ENCODE data around the gene CD300LG.

The CD300LG gene

GRCh38 chr17:43808076-43808475, 38.9 kb upstream of the CD300LG start:
- POLR2A ChIA-PET = no interaction called here
- DNase-seq (ENCODE audit: low read depth, low spot score) = no peak
- TF ChIP-seq CTCF (IDR thresholded peaks at IDR 0.05; ENCODE audit: insufficient read depth, low read length, missing control alignments) = no peak
- H3K4me3 ChIP-seq (ENCODE audit: low read depth, low read length) = no peak overlapping the region
- CTCF ChIA-PET = interaction anchor here (0.6 to 1.8 kb wide), 3 partner anchors 11 to 47 kb away, joined by 3 to 6 read pairs (median 3); partner anchors contain the start of gene CD300LG

- DNase-seq (ENCODE audit: low read depth, low spot score) = no peak
- no peak overlapping the region for H3K4me3 ChIP-seq (ENCODE audit: low read depth, low read length)
- ChIA-PET POLR2A (no interaction called here), CTCF (interaction anchor here (1.8 kb wide), 1 partner anchor 37 kb away, joined by 6 read pairs; the partner anchor contains the start of gene CD300LG)
- TF ChIP-seq CTCF (IDR thresholded peaks at IDR 0.05; ENCODE audit: insufficient read depth, low read length, missing control alignments) = no peak
Observed at GRCh38 chr17:43809121-43809520, 37.9 kb upstream of the CD300LG start.

GRCh38 chr17:43810226-43810715, 36.7 kb upstream of the CD300LG start:
- no peak overlapping the region for H3K4me3 ChIP-seq (ENCODE audit: low read depth, low read length)
- ChIA-PET POLR2A (no interaction called here), CTCF (no interaction called here)
- TF ChIP-seq CTCF (IDR thresholded peaks at IDR 0.05; ENCODE audit: insufficient read depth, low read length, missing control alignments) = no peak
- DNase-seq (ENCODE audit: low read depth, low spot score) = no peak

GRCh38 chr17:43810823-43811222, 36.2 kb upstream of the CD300LG start:
- POLR2A ChIA-PET = no interaction called here
- no peak overlapping the region for H3K4me3 ChIP-seq (ENCODE audit: low read depth, low read length)
- CTCF ChIA-PET = interaction anchor here (0.7 kb wide), 1 partner anchor 13 kb away, joined by 3 read pairs; no protein-coding TSS in a partner anchor
- no peak for DNase-seq (ENCODE audit: low read depth, low spot score)
- no peak for TF ChIP-seq CTCF (IDR thresholded peaks at IDR 0.05; ENCODE audit: insufficient read depth, low read length, missing control alignments)

- no peak for TF ChIP-seq CTCF (IDR thresholded peaks at IDR 0.05; ENCODE audit: insufficient read depth, low read length, missing control alignments)
- H3K4me3 ChIP-seq (ENCODE audit: low read depth, low read length) = no peak overlapping the region
- POLR2A ChIA-PET = no interaction called here
- CTCF ChIA-PET = interaction anchor here (0.9 to 1.5 kb wide), 2 partner anchors 9 to 34 kb away, joined by 3 read pairs; no protein-coding TSS in a partner anchor
- DNase-seq (ENCODE audit: low read depth, low spot score) = no peak
Observed at GRCh38 chr17:43812396-43813265, 34.3 kb upstream of the CD300LG start.

GRCh38 chr17:43813386-43813785, 33.6 kb upstream of the CD300LG start:
- no peak for TF ChIP-seq CTCF (IDR thresholded peaks at IDR 0.05; ENCODE audit: insufficient read depth, low read length, missing control alignments)
- H3K4me3 ChIP-seq (ENCODE audit: low read depth, low read length) = no peak overlapping the region
- no peak for DNase-seq (ENCODE audit: low read depth, low spot score)
- ChIA-PET POLR2A (no interaction called here), CTCF (interaction anchor here (0.9 kb wide), 2 partner anchors 9 to 46 kb away, joined by 3 read pairs; no protein-coding TSS in a partner anchor)
